Measurements from ENCODE around the gene FRS2.

Gene FRS2

GRCh38 chr12:69623970-69624369 lies 153.8 kb downstream of the FRS2 start:
- DNase-seq (ENCODE audit: low spot score), result no peak

DNA sequence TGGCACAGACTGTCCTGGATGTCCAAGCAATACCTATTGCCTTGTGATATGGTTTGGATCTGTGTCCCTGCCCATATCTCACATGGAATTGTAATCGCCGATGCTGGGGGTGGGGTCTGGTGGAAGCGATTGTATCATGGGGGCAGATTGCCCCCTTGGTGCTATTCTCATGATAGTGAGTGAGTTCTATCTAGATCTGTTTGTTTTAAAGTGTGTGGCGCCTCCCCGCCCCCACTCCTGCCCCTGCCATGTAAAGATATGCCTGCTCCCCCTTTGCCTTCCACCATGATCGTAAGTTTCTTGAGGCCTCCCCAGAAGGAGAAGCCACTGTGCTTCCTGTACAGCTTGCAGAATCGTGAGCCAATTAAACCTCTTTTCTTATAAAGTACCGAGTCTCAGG lies 157.3 kb downstream of the FRS2 start:
- no peak for DNase-seq (ENCODE audit: low spot score)

Small RNA genes lying within 50 kb of the gene (small RNA-seq; reads per million reads assigned to genes)
- gene MIR3913-1, result 0.10 to 2.4 reads per million in 2 experiments

Data from SK-N-DZ (cell line).